ENCODE data around the gene AGMO.

DNA sequence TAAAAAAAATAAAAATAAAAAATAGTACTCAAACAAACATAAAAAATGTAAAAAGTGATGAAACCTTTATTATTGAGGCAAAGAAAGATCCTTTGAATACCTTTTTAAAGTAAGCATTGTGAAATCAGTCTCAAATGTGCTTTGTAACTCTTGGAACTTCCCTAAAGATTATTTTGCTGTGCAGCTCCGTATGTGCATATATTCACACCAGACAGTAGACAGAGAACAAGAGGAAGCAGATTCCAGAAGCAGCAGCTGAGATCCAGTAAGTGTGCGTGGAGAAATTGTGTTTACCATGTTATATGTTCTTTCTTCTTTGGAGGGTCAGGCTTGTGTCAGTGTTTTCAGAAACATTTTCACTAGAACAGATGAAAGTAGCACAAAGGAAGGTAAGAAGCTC is 324.9 kb downstream of the AGMO start:
- TF ChIP-seq POLR2AphosphoS5 (IDR thresholded peaks at IDR 0.05; ENCODE audit: low read length) (no peak), STAT3 (IDR thresholded peaks at IDR 0.05; ENCODE audit: low read depth, low read length) (no peak), SUZ12 (IDR thresholded peaks at IDR 0.05; ENCODE audit: unreplicated experiment) (no peak), SMC3 (IDR thresholded peaks at IDR 0.05; ENCODE audit: borderline replicate concordance, low read length) (no peak), EED (IDR thresholded peaks at IDR 0.05; ENCODE audit: low read depth) (no peak), CBX3 (IDR thresholded peaks at IDR 0.05; ENCODE audit: borderline replicate concordance, low read depth) (no peak), POLR2A (IDR thresholded peaks at IDR 0.05; ENCODE audit: low read depth, low read length) (no peak), MXI1 (IDR thresholded peaks at IDR 0.05; ENCODE audit: low read depth, low read length) (no peak), EGR1 (IDR thresholded peaks at IDR 0.05; ENCODE audit: borderline replicate concordance in 1 of 2, low read depth in 2 of 2, low read length in 2 of 2) (no peak), TAF1 (IDR thresholded peaks at IDR 0.05; ENCODE audit: borderline replicate concordance, low read depth, low read length) (no peak), CHD2 (IDR thresholded peaks at IDR 0.05; ENCODE audit: borderline replicate concordance, low read depth, low read length) (no peak)
- TF ChIP-seq, protein P1, sequence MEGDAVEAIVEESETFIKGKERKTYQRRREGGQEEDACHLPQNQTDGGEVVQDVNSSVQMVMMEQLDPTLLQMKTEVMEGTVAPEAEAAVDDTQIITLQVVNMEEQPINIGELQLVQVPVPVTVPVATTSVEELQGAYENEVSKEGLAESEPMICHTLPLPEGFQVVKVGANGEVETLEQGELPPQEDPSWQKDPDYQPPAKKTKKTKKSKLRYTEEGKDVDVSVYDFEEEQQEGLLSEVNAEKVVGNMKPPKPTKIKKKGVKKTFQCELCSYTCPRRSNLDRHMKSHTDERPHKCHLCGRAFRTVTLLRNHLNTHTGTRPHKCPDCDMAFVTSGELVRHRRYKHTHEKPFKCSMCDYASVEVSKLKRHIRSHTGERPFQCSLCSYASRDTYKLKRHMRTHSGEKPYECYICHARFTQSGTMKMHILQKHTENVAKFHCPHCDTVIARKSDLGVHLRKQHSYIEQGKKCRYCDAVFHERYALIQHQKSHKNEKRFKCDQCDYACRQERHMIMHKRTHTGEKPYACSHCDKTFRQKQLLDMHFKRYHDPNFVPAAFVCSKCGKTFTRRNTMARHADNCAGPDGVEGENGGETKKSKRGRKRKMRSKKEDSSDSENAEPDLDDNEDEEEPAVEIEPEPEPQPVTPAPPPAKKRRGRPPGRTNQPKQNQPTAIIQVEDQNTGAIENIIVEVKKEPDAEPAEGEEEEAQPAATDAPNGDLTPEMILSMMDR (IDR thresholded peaks at IDR 0.05 in 2 of 3, conservative IDR thresholded peaks at IDR 0.05 in 1 of 3; ENCODE audit: control insufficient read depth in 2 of 3, extremely low read depth in 1 of 3, insufficient read depth in 1 of 3, low read depth in 3 of 3, low read length in 3 of 3) = no peak

Measured in GM12878 (cell line).